Tibial nerve (tissue), 4 donors: ENCODE measurements around the gene MAPK11. TPM values are rescaled to one million over a fixed set of nuclear protein-coding genes. Genes with fewer than 3 reads are reported as not detected.
A peak's percentile ranks its signal among the peaks of the same experiment; 100 is the strongest.

Source experiments
- DNase-seq, 2 donors: peaks; one replicate each; pipeline ENCODE4 v3.0.0-alpha.2; 2019; ENCODE audit warnings: low spot score in 2 of 2
- H3K27ac ChIP-seq, 4 donors: fragments of 200-600 bp; sonication (generic) in 3 of 4; one replicate each; pipeline ENCODE4 v1.5.1; 2017 to 2019; ENCODE audit warnings: mild to moderate bottlenecking in 1 of 4
- H3K27me3 ChIP-seq, 2 donors: fragments of 200-600 bp; sonication (generic) in 1 of 2; one replicate each; pipeline versions ENCODE4 v1.5.1 to v1.6.0; 2017 to 2019
- H3K36me3 ChIP-seq, 3 donors: fragments of 200-600 bp; sonication (generic); one replicate each; pipeline ENCODE4 v1.5.1; 2018 to 2019
- H3K4me1 ChIP-seq, 4 donors: fragments of 200-600 bp; sonication (generic) in 3 of 4; one replicate each; pipeline ENCODE4 v1.5.1; 2017 to 2019
- H3K4me3 ChIP-seq, 4 donors: fragments of 200-600 bp; sonication (generic) in 3 of 4; one replicate each; pipeline ENCODE4 v1.5.1; 2017 to 2019; ENCODE audit warnings: mild to moderate bottlenecking in 1 of 4, moderate library complexity in 1 of 4
- H3K9me3 ChIP-seq, 4 donors: fragments of 200-600 bp; sonication (generic) in 3 of 4; one replicate each; pipeline ENCODE4 v1.5.1; 2017 to 2019
- EP300 ChIP-seq, 2 donors: sonication (generic); formaldehyde crosslinking; IDR thresholded peaks; one replicate each; pipeline ENCODE4 v1.6.1; 2017; ENCODE audit warnings: antibody characterized with exemption in 2 of 2, mild to moderate bottlenecking in 1 of 2
- POLR2A ChIP-seq, 2 donors: fragments of 450-650 bp; IDR thresholded peaks; one replicate each; pipeline ENCODE4 v1.6.1; 2017; ENCODE audit warnings: antibody characterized with exemption in 2 of 2, mild to moderate bottlenecking in 2 of 2, moderate library complexity in 2 of 2
- WGBS, 2 donors: methylation state at CpG; one replicate each; pipeline ENCODE4 v1.1.5; 2018; 5-methylcytosine and 5-hydroxymethylcytosine counted together
- total RNA-seq, 4 donors: library from RNA; depleted of rRNA; stranded (reverse); fragments of >200 nt; gene quantifications; one replicate each; pipeline ENCODE4 v1.1.0, GENCODE V29; 2016
- TF ChIP-seq, protein P1 (sequence below), 5 experiments: fragments of 200-600 bp in 3 of 5; fragments of 450-650 bp in 2 of 5; sonication (generic) in 3 of 5; IDR thresholded peaks; one replicate each; pipeline ENCODE4 v1.5.1; 2016 to 2019; ENCODE audit warnings: antibody characterized with exemption in 5 of 5, mild to moderate bottlenecking in 3 of 5, moderate library complexity in 2 of 5

Gene MAPK11
- total RNA-seq, 4 donors from 2014 or later = 8.7 to 33.3 (median 19.6) TPM

DNA sequence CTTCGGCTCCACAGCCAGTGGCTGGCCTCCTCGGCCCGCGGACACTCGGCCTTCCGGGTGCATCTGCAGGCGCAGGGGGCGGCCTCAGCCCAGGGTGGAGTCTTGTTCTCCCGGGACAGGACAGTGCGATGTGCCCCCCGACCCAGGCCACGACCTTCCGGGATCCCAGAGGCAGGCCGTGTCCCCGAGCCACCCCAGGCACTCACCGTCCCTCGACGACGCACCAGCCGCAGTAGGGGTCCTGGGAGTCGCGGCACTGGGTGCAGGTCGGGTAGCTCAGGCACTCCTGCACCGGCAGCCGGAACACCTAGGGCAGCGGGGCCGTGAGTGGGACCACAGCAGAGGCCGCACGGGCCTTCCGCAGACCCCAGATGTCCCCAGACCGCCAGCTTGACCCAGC lies 17.6 kb upstream of the MAPK11 start:
- peaks cover 24 to 88% (median 30%) of the 10 kb centered on the region in 3 donors for H3K36me3 ChIP-seq
- TF ChIP-seq EP300 (IDR thresholded peaks at IDR 0.05) (no peak), POLR2A (IDR thresholded peaks at IDR 0.05) (no peak)
- TF ChIP-seq, protein P1, sequence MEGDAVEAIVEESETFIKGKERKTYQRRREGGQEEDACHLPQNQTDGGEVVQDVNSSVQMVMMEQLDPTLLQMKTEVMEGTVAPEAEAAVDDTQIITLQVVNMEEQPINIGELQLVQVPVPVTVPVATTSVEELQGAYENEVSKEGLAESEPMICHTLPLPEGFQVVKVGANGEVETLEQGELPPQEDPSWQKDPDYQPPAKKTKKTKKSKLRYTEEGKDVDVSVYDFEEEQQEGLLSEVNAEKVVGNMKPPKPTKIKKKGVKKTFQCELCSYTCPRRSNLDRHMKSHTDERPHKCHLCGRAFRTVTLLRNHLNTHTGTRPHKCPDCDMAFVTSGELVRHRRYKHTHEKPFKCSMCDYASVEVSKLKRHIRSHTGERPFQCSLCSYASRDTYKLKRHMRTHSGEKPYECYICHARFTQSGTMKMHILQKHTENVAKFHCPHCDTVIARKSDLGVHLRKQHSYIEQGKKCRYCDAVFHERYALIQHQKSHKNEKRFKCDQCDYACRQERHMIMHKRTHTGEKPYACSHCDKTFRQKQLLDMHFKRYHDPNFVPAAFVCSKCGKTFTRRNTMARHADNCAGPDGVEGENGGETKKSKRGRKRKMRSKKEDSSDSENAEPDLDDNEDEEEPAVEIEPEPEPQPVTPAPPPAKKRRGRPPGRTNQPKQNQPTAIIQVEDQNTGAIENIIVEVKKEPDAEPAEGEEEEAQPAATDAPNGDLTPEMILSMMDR (IDR thresholded peaks at IDR 0.05) = no peak
- no peak for DNase-seq
- H3K4me1 ChIP-seq = peaks cover 0 to 42% (median 9%) of the 10 kb centered on the region in 4 donors
- no peak overlapping the region for H3K4me3 ChIP-seq
- H3K27ac ChIP-seq = peak overlapping the region in 1 of 4 donors; percentile 39
- no peaks in the 10 kb centered on the region for H3K27me3 ChIP-seq
- H3K9me3 ChIP-seq = no peaks in the 10 kb centered on the region
- 93% methylated on average over 19 of the region's 31 CpGs; no CpG with 5 or more reads in 1 of the 2 donors for WGBS, 2 donors

DNA sequence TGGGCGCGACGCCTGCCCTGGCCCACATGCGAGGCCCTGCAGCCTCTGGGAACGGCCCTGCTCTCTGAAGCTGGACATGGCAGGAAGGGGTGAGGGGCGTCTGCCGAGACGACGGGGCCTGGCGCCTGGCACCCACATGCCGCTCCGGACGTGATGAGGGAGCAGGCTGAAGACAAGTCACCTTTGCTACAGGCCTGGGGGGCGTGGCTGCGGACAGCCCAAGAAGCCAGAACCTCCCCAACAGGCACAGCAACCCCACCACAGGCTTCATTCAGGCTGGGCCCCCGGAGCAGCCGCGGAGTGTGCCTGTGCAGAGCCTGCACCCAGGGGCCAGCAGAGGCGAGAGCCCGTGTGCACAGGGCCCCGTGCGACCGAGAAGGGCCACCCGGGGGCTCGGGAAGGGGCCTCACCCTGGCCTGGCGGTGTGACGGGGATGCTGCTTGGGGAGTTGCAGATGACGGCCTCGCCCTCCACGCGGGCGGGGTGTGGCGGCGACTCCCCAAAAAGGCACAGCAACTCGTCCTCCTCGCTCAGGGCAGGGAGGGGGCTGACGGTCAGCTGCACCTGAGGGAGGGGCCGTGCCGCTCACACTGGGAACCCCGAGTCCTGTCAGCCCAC lies 16.6 kb upstream of the MAPK11 start:
- peaks cover 24 to 97% (median 36%) of the 10 kb centered on the region in 3 donors for H3K36me3 ChIP-seq
- TF ChIP-seq, protein P1 (IDR thresholded peaks at IDR 0.05) = no peak
- TF ChIP-seq POLR2A (IDR thresholded peaks at IDR 0.05) (no peak), EP300 (IDR thresholded peaks at IDR 0.05) (no peak)
- no peak for DNase-seq
- H3K27ac ChIP-seq = no peak overlapping the region
- H3K9me3 ChIP-seq = no peaks in the 10 kb centered on the region
- no peak overlapping the region for H3K4me3 ChIP-seq
- 91% methylated on average over 20 to 32 of the region's 40 CpGs for WGBS, 2 donors
- H3K4me1 ChIP-seq = peaks cover 0 to 36% (median 3%) of the 10 kb centered on the region in 4 donors
- H3K27me3 ChIP-seq = no peaks in the 10 kb centered on the region

DNA sequence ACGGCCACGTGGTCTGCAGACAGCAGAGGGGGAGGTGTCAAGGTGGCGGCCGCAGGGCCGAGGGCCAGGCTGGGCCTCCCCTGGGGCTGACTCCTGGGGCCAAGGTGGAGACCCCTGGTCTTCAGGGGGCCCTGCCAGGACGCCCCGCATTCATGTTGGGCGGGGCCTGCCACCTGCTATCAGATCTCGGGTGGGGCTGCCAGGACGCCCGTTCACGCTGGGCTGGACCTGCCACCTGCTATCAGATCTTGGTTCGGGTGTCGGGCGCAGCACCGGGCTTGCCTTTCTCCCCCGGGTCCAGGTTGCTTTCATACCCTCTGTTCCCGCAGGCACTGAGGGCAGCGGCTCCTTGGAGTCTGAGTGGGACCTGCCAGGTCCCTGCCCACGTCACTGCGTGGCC lies 16.1 kb upstream of the MAPK11 start:
- no peak overlapping the region for H3K27ac ChIP-seq
- H3K36me3 ChIP-seq = peaks cover 24 to 97% (median 40%) of the 10 kb centered on the region in 3 donors

DNA sequence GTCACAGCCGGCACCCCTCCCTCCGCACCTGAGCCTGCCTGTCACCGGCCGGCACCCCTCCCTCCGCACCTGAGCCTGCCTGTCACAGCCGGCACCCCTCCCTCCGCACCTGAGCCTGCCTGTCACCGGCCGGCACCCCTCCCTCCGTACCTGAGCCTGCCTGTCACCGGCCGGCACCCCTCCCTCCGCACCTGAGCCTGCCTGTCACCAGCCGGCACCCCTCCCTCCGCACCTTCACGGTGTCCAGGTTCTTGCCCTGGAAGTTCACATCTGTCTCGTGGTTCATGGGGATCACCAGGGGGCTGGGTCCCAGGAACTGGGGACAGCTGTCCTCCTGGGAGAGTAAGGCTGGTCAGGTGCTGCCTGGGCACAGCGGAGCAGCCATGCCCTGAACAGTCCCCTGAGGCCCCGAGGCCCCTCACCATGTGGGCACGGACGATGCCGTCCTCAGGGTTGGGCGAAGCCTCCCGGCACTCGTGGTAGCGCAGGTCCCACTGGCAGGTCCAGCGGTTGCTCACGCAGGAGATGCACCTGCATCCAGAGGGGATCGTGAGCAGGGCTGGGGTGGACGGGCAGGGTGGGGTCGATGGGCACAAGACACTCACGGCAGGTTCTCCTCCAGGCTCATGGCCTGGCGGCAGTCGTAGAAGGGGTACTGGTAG lies 15.5 kb upstream of the MAPK11 start:
- TF ChIP-seq, protein P1 (IDR thresholded peaks at IDR 0.05) = no peak
- no peak for TF ChIP-seq POLR2A (IDR thresholded peaks at IDR 0.05)
- TF ChIP-seq EP300 (IDR thresholded peaks at IDR 0.05) = no peak
- WGBS, 2 donors = 92 to 96% methylated on average over 19 to 25 of the region's 34 CpGs
- H3K27ac ChIP-seq = no peak overlapping the region
- peaks cover 0 to 25% (median 0%) of the 10 kb centered on the region in 4 donors for H3K4me1 ChIP-seq
- peaks cover 24 to 97% (median 45%) of the 10 kb centered on the region in 3 donors for H3K36me3 ChIP-seq
- no peaks in the 10 kb centered on the region for H3K9me3 ChIP-seq
- no peak overlapping the region for H3K4me3 ChIP-seq
- DNase-seq = no peak
- no peaks in the 10 kb centered on the region for H3K27me3 ChIP-seq

More for the DNA sequence above, 16.1 kb upstream of the MAPK11 start:
- TF ChIP-seq, protein P1 (IDR thresholded peaks at IDR 0.05) = no peak
- no peak for TF ChIP-seq EP300 (IDR thresholded peaks at IDR 0.05)
- TF ChIP-seq POLR2A (IDR thresholded peaks at IDR 0.05) = no peak
- Histone ChIP-seq H3K4me3 (no peak overlapping the region), H3K9me3 (no peaks in the 10 kb centered on the region), H3K27me3 (no peaks in the 10 kb centered on the region), H3K4me1 (peaks cover 0 to 30% (median 0%) of the 10 kb centered on the region in 4 donors)
- no peak for DNase-seq
- WGBS, 2 donors = 85 to 92% methylated on average over 7 to 21 of the region's 21 CpGs

DNA sequence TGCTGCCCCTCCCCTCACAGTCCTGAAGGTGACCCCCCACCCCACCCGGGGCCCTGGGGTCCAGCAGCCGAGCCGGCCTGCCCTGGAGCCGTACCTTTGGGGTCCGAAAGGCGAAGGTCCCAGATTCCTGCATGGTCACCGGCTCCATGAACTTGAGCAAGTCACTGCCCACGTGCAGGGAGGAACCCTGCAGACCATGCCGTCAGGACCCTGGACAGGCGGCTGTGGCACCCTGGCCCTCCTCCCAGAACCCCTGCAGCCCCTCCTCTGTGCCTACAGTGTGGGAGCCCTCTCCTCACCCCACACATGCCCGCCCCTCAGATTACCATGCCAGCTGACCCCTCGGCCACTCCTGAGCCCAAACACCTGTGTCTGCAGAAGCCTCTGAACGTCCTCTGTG lies 14.3 kb upstream of the MAPK11 start:
- no peak overlapping the region for H3K27ac ChIP-seq
- no peaks in the 10 kb centered on the region for H3K9me3 ChIP-seq
- TF ChIP-seq EP300 (IDR thresholded peaks at IDR 0.05) = no peak
- TF ChIP-seq, protein P1 (IDR thresholded peaks at IDR 0.05) = no peak
- TF ChIP-seq POLR2A (IDR thresholded peaks at IDR 0.05) = no peak
- 81 to 94% methylated on average over 4 to 6 of the region's 13 CpGs for WGBS, 2 donors
- DNase-seq = no peak
- H3K4me1 ChIP-seq = peaks cover 0 to 18% (median 0%) of the 10 kb centered on the region in 4 donors
- peaks cover 28 to 97% (median 45%) of the 10 kb centered on the region in 3 donors for H3K36me3 ChIP-seq
- H3K27me3 ChIP-seq = no peaks in the 10 kb centered on the region
- no peak overlapping the region for H3K4me3 ChIP-seq
